Tibial nerve (tissue), 4 donors: ENCODE results near the gene VSX2. TPM values are rescaled to one million over a fixed set of nuclear protein-coding genes. Genes with fewer than 3 reads are reported as not detected.

ENCODE experiments used
- DNase-seq, 2 donors: peaks; one replicate each; pipeline ENCODE4 v3.0.0-alpha.2; 2019; ENCODE audit warnings: low spot score in 2 of 2
- H3K27ac ChIP-seq, 4 donors: fragments of 200-600 bp; sonication (generic) in 3 of 4; one replicate each; pipeline ENCODE4 v1.5.1; 2017 to 2019; ENCODE audit warnings: mild to moderate bottlenecking in 1 of 4
- H3K27me3 ChIP-seq, 2 donors: fragments of 200-600 bp; sonication (generic) in 1 of 2; one replicate each; pipeline versions ENCODE4 v1.5.1 to v1.6.0; 2017 to 2019
- H3K36me3 ChIP-seq, 3 donors: fragments of 200-600 bp; sonication (generic); one replicate each; pipeline ENCODE4 v1.5.1; 2018 to 2019
- H3K4me1 ChIP-seq, 4 donors: fragments of 200-600 bp; sonication (generic) in 3 of 4; one replicate each; pipeline ENCODE4 v1.5.1; 2017 to 2019
- H3K4me3 ChIP-seq, 4 donors: fragments of 200-600 bp; sonication (generic) in 3 of 4; one replicate each; pipeline ENCODE4 v1.5.1; 2017 to 2019; ENCODE audit warnings: mild to moderate bottlenecking in 1 of 4, moderate library complexity in 1 of 4
- H3K9me3 ChIP-seq, 4 donors: fragments of 200-600 bp; sonication (generic) in 3 of 4; one replicate each; pipeline ENCODE4 v1.5.1; 2017 to 2019
- CTCF ChIP-seq, 5 experiments: fragments of 200-600 bp in 3 of 5; fragments of 450-650 bp in 2 of 5; sonication (generic) in 3 of 5; IDR thresholded peaks; one replicate each; pipeline ENCODE4 v1.5.1; 2016 to 2019; ENCODE audit warnings: antibody characterized with exemption in 5 of 5, mild to moderate bottlenecking in 3 of 5, moderate library complexity in 2 of 5
- EP300 ChIP-seq, 2 donors: sonication (generic); formaldehyde crosslinking; IDR thresholded peaks; one replicate each; pipeline ENCODE4 v1.6.1; 2017; ENCODE audit warnings: antibody characterized with exemption in 2 of 2, mild to moderate bottlenecking in 1 of 2
- POLR2A ChIP-seq, 2 donors: fragments of 450-650 bp; IDR thresholded peaks; one replicate each; pipeline ENCODE4 v1.6.1; 2017; ENCODE audit warnings: antibody characterized with exemption in 2 of 2, mild to moderate bottlenecking in 2 of 2, moderate library complexity in 2 of 2
- WGBS, 2 donors: methylation state at CpG; one replicate each; pipeline ENCODE4 v1.1.5; 2018; 5-methylcytosine and 5-hydroxymethylcytosine counted together
- total RNA-seq, 4 donors: library from RNA; depleted of rRNA; stranded (reverse); fragments of >200 nt; gene quantifications; one replicate each; pipeline ENCODE4 v1.1.0, GENCODE V29; 2016

VSX2 gene
- total RNA-seq, 4 donors from 2014 or later, result not detected

- Histone ChIP-seq H3K27me3 (no peaks in the 10 kb centered on the region), H3K4me1 (peaks cover 0 to 4% (median 0%) of the 10 kb centered on the region in 4 donors), H3K27ac (no peak overlapping the region), H3K4me3 (no peak overlapping the region), H3K36me3 (peaks cover 2 to 96% (median 13%) of the 10 kb centered on the region in 3 donors), H3K9me3 (no peaks in the 10 kb centered on the region)
- no peak for DNase-seq
- WGBS, 2 donors, result 56 to 57% methylated on average over 5 of the region's 5 CpGs
- TF ChIP-seq POLR2A (IDR thresholded peaks at IDR 0.05) (no peak), CTCF (IDR thresholded peaks at IDR 0.05) (no peak)
These were observed 50.6 kb downstream of the VSX2 start for GRCh38 chr14:74289801-74290200.

GRCh38 chr14:74290415-74290814 lies 51.2 kb downstream of the VSX2 start:
- no peaks in the 10 kb centered on the region for H3K27me3 ChIP-seq
- TF ChIP-seq CTCF (IDR thresholded peaks at IDR 0.05), result peak in 3 of 5 experiments; percentile 9 to 24 (median 14)
- TF ChIP-seq POLR2A (IDR thresholded peaks at IDR 0.05), result no peak
- WGBS, 2 donors, result 66% methylated on average over 7 of the region's 7 CpGs
- H3K9me3 ChIP-seq, result no peaks in the 10 kb centered on the region
- peaks cover 2 to 96% (median 13%) of the 10 kb centered on the region in 3 donors for H3K36me3 ChIP-seq
- DNase-seq, result no peak
- H3K27ac ChIP-seq, result no peak overlapping the region
- peaks cover 0 to 4% (median 0%) of the 10 kb centered on the region in 4 donors for H3K4me1 ChIP-seq
- no peak overlapping the region for H3K4me3 ChIP-seq

- peaks cover 0 to 98% (median 7%) of the 10 kb centered on the region in 3 donors for H3K36me3 ChIP-seq
- H3K27ac ChIP-seq, result no peak overlapping the region
- no peak for DNase-seq
- no peak overlapping the region for H3K4me3 ChIP-seq
- no peaks in the 10 kb centered on the region for H3K9me3 ChIP-seq
- peaks cover 0 to 4% (median 0%) of the 10 kb centered on the region in 4 donors for H3K4me1 ChIP-seq
- TF ChIP-seq POLR2A (IDR thresholded peaks at IDR 0.05) (no peak), CTCF (IDR thresholded peaks at IDR 0.05) (no peak), EP300 (IDR thresholded peaks at IDR 0.05) (no peak)
- 90% methylated on average over 11 of the region's 11 CpGs for WGBS, 2 donors
- H3K27me3 ChIP-seq, result no peaks in the 10 kb centered on the region
These were observed 52.8 kb downstream of the VSX2 start for GRCh38 chr14:74292061-74292460.

GRCh38 chr14:74293606-74294005 lies 54.4 kb downstream of the VSX2 start:
- Histone ChIP-seq H3K27me3 (no peaks in the 10 kb centered on the region), H3K4me3 (no peak overlapping the region), H3K4me1 (peaks cover 0 to 4% (median 0%) of the 10 kb centered on the region in 4 donors), H3K36me3 (peaks cover 0 to 97% (median 17%) of the 10 kb centered on the region in 3 donors), H3K9me3 (no peaks in the 10 kb centered on the region), H3K27ac (no peak overlapping the region)
- TF ChIP-seq CTCF (IDR thresholded peaks at IDR 0.05) (no peak), EP300 (IDR thresholded peaks at IDR 0.05) (no peak), POLR2A (IDR thresholded peaks at IDR 0.05) (no peak)
- WGBS, 2 donors, result 91 to 96% methylated on average over 2 of the region's 2 CpGs
- no peak for DNase-seq

- TF ChIP-seq EP300 (IDR thresholded peaks at IDR 0.05) (no peak), POLR2A (IDR thresholded peaks at IDR 0.05) (no peak), CTCF (IDR thresholded peaks at IDR 0.05) (no peak)
- peaks cover 0 to 79% (median 14%) of the 10 kb centered on the region in 3 donors for H3K36me3 ChIP-seq
- H3K27me3 ChIP-seq, result no peaks in the 10 kb centered on the region
- no peak overlapping the region for H3K27ac ChIP-seq
- WGBS, 2 donors, result 79 to 87% methylated on average over 9 of the region's 9 CpGs
- no peaks in the 10 kb centered on the region for H3K9me3 ChIP-seq
- no peak for DNase-seq
- no peak overlapping the region for H3K4me3 ChIP-seq
- peaks cover 0 to 12% (median 0%) of the 10 kb centered on the region in 4 donors for H3K4me1 ChIP-seq
These were observed 56.8 kb downstream of the VSX2 start for GRCh38 chr14:74296037-74296467.
